ENCODE data around the gene MDH1. TPM values are rescaled to one million over a fixed set of nuclear protein-coding genes. Genes with fewer than 3 reads are reported as not detected.

The MDH1 gene
- total and polyA plus RNA-seq, 9 of the 15 experiments (the other 6 are each of a cell fraction or from before 2014, with no cell fraction given) = 191 to 1,225 (median 284) TPM

DNA sequence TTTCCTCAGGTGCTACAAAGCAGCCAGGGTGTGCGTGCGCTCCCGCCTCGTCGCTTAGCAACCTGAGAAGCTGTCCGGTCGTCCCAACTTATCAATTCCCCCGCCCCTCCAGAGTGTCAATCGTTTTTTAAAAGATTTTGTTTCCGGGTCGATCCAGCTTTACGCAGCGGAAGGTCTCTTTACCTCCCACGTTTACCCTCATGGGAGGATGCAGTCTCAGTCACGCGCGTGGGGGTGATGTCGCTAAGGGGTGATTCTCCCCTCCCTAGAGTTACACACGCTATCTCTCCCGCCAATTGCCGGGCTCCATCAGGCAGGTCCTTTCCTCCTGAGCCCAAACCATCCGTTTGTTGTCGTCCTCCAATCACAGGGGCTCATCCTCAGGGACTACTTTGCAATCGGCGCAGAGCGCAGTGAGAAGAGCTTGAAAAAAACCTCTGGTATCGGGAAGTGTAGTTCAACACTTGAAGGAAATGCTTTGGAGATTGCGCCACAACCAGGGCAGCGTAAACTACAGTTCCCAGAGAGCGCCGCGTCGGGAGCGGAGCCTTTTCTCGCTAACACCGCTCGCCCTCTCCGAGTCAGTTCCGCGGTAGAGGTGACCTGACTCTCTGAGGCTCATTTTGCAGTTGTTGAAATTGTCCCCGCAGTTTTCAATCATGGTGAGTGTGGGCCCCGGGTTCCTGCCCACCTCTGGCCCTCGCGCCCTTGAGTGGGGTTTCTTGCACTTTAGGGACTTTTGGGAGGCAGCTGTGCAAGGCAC, at the start of gene MDH1, which contains the start of gene WDPCP (continued):
- TF ChIP-seq, protein P1, sequence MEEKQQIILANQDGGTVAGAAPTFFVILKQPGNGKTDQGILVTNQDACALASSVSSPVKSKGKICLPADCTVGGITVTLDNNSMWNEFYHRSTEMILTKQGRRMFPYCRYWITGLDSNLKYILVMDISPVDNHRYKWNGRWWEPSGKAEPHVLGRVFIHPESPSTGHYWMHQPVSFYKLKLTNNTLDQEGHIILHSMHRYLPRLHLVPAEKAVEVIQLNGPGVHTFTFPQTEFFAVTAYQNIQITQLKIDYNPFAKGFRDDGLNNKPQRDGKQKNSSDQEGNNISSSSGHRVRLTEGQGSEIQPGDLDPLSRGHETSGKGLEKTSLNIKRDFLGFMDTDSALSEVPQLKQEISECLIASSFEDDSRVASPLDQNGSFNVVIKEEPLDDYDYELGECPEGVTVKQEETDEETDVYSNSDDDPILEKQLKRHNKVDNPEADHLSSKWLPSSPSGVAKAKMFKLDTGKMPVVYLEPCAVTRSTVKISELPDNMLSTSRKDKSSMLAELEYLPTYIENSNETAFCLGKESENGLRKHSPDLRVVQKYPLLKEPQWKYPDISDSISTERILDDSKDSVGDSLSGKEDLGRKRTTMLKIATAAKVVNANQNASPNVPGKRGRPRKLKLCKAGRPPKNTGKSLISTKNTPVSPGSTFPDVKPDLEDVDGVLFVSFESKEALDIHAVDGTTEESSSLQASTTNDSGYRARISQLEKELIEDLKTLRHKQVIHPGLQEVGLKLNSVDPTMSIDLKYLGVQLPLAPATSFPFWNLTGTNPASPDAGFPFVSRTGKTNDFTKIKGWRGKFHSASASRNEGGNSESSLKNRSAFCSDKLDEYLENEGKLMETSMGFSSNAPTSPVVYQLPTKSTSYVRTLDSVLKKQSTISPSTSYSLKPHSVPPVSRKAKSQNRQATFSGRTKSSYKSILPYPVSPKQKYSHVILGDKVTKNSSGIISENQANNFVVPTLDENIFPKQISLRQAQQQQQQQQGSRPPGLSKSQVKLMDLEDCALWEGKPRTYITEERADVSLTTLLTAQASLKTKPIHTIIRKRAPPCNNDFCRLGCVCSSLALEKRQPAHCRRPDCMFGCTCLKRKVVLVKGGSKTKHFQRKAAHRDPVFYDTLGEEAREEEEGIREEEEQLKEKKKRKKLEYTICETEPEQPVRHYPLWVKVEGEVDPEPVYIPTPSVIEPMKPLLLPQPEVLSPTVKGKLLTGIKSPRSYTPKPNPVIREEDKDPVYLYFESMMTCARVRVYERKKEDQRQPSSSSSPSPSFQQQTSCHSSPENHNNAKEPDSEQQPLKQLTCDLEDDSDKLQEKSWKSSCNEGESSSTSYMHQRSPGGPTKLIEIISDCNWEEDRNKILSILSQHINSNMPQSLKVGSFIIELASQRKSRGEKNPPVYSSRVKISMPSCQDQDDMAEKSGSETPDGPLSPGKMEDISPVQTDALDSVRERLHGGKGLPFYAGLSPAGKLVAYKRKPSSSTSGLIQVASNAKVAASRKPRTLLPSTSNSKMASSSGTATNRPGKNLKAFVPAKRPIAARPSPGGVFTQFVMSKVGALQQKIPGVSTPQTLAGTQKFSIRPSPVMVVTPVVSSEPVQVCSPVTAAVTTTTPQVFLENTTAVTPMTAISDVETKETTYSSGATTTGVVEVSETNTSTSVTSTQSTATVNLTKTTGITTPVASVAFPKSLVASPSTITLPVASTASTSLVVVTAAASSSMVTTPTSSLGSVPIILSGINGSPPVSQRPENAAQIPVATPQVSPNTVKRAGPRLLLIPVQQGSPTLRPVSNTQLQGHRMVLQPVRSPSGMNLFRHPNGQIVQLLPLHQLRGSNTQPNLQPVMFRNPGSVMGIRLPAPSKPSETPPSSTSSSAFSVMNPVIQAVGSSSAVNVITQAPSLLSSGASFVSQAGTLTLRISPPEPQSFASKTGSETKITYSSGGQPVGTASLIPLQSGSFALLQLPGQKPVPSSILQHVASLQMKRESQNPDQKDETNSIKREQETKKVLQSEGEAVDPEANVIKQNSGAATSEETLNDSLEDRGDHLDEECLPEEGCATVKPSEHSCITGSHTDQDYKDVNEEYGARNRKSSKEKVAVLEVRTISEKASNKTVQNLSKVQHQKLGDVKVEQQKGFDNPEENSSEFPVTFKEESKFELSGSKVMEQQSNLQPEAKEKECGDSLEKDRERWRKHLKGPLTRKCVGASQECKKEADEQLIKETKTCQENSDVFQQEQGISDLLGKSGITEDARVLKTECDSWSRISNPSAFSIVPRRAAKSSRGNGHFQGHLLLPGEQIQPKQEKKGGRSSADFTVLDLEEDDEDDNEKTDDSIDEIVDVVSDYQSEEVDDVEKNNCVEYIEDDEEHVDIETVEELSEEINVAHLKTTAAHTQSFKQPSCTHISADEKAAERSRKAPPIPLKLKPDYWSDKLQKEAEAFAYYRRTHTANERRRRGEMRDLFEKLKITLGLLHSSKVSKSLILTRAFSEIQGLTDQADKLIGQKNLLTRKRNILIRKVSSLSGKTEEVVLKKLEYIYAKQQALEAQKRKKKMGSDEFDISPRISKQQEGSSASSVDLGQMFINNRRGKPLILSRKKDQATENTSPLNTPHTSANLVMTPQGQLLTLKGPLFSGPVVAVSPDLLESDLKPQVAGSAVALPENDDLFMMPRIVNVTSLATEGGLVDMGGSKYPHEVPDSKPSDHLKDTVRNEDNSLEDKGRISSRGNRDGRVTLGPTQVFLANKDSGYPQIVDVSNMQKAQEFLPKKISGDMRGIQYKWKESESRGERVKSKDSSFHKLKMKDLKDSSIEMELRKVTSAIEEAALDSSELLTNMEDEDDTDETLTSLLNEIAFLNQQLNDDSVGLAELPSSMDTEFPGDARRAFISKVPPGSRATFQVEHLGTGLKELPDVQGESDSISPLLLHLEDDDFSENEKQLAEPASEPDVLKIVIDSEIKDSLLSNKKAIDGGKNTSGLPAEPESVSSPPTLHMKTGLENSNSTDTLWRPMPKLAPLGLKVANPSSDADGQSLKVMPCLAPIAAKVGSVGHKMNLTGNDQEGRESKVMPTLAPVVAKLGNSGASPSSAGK (IDR thresholded peaks at IDR 0.05) = no peak; the same call in 1 of the 2 replicates
- no peak for TF ChIP-seq CBFA2T3 (IDR thresholded peaks at IDR 0.05)
- TF ChIP-seq, protein P2, sequence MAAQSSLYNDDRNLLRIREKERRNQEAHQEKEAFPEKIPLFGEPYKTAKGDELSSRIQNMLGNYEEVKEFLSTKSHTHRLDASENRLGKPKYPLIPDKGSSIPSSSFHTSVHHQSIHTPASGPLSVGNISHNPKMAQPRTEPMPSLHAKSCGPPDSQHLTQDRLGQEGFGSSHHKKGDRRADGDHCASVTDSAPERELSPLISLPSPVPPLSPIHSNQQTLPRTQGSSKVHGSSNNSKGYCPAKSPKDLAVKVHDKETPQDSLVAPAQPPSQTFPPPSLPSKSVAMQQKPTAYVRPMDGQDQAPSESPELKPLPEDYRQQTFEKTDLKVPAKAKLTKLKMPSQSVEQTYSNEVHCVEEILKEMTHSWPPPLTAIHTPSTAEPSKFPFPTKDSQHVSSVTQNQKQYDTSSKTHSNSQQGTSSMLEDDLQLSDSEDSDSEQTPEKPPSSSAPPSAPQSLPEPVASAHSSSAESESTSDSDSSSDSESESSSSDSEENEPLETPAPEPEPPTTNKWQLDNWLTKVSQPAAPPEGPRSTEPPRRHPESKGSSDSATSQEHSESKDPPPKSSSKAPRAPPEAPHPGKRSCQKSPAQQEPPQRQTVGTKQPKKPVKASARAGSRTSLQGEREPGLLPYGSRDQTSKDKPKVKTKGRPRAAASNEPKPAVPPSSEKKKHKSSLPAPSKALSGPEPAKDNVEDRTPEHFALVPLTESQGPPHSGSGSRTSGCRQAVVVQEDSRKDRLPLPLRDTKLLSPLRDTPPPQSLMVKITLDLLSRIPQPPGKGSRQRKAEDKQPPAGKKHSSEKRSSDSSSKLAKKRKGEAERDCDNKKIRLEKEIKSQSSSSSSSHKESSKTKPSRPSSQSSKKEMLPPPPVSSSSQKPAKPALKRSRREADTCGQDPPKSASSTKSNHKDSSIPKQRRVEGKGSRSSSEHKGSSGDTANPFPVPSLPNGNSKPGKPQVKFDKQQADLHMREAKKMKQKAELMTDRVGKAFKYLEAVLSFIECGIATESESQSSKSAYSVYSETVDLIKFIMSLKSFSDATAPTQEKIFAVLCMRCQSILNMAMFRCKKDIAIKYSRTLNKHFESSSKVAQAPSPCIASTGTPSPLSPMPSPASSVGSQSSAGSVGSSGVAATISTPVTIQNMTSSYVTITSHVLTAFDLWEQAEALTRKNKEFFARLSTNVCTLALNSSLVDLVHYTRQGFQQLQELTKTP (IDR thresholded peaks at IDR 0.05; ENCODE audit: low read depth in 1 of 2, partially characterized antibody in 2 of 2) = peak; percentile 89 to 100
- TF ChIP-seq ZNF347 (CRISPR knock-in tag; IDR thresholded peaks at IDR 0.05; ENCODE audit: low read depth) = no peak
- no peak for TF ChIP-seq FUS (optimal IDR thresholded peaks at IDR 0.05; ENCODE audit: low read depth, low read length)
- TF ChIP-seq, protein P3, sequence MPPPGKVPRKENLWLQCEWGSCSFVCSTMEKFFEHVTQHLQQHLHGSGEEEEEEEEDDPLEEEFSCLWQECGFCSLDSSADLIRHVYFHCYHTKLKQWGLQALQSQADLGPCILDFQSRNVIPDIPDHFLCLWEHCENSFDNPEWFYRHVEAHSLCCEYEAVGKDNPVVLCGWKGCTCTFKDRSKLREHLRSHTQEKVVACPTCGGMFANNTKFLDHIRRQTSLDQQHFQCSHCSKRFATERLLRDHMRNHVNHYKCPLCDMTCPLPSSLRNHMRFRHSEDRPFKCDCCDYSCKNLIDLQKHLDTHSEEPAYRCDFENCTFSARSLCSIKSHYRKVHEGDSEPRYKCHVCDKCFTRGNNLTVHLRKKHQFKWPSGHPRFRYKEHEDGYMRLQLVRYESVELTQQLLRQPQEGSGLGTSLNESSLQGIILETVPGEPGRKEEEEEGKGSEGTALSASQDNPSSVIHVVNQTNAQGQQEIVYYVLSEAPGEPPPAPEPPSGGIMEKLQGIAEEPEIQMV (tag; conservative IDR thresholded peaks at IDR 0.05; ENCODE audit: low read depth) = no peak
- TF ChIP-seq, protein P4, sequence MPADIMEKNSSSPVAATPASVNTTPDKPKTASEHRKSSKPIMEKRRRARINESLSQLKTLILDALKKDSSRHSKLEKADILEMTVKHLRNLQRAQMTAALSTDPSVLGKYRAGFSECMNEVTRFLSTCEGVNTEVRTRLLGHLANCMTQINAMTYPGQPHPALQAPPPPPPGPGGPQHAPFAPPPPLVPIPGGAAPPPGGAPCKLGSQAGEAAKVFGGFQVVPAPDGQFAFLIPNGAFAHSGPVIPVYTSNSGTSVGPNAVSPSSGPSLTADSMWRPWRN (IDR thresholded peaks at IDR 0.05; ENCODE audit: low read depth) = no peak

Measured in K562 (cell line).